ENCODE data around the gene BBX. TPM values are rescaled to one million over a fixed set of nuclear protein-coding genes. Genes with fewer than 3 reads are reported as not detected.

The BBX gene
- total and polyA plus RNA-seq, 2 of the 13 experiments (the other 11 are each of a cell fraction or from before 2014, with no cell fraction given): 13.7 to 23.2 TPM

- H3K79me2 ChIP-seq (ENCODE audit: insufficient read depth, low read length): no peaks in the 10 kb centered on the region
- TF ChIP-seq ZNF770 (CRISPR knock-in tag; IDR thresholded peaks at IDR 0.05) (no peak), ZNF589 (CRISPR knock-in tag; conservative IDR thresholded peaks at IDR 0.05) (no peak), THAP7 (CRISPR knock-in tag; IDR thresholded peaks at IDR 0.05) (no peak), POLR2AphosphoS2 (IDR thresholded peaks at IDR 0.05; ENCODE audit: low read depth, low read length) (no peak), CAMTA2 (CRISPR knock-in tag; IDR thresholded peaks at IDR 0.05; ENCODE audit: borderline replicate concordance) (no peak), SETDB1 (CRISPR knock-in tag; IDR thresholded peaks at IDR 0.05; ENCODE audit: borderline replicate concordance) (no peak), SATB2 (CRISPR knock-in tag; IDR thresholded peaks at IDR 0.05) (no peak), U2AF2 (IDR thresholded peaks at IDR 0.05; ENCODE audit: low read depth, low read length) (no peak), PAWR (CRISPR knock-in tag; IDR thresholded peaks at IDR 0.05; ENCODE audit: borderline replicate concordance) (no peak), PHF21A (CRISPR knock-in tag; IDR thresholded peaks at IDR 0.05) (no peak), ZNF160 (CRISPR knock-in tag; IDR thresholded peaks at IDR 0.05) (no peak), ATAD3A (CRISPR knock-in tag; IDR thresholded peaks at IDR 0.05) (no peak), ETV6 (CRISPR knock-in tag; conservative IDR thresholded peaks at IDR 0.05) (no peak), RFX1 (IDR thresholded peaks at IDR 0.05) (no peak), RFX3 (CRISPR knock-in tag; IDR thresholded peaks at IDR 0.05) (no peak)
- TF ChIP-seq, protein P1, sequence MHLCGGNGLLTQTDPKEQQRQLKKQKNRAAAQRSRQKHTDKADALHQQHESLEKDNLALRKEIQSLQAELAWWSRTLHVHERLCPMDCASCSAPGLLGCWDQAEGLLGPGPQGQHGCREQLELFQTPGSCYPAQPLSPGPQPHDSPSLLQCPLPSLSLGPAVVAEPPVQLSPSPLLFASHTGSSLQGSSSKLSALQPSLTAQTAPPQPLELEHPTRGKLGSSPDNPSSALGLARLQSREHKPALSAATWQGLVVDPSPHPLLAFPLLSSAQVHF (CRISPR knock-in tag; IDR thresholded peaks at IDR 0.05): no peak
- H3K9me3 ChIP-seq (ENCODE audit: low read length): no peaks in the 10 kb centered on the region
- no peak overlapping the region for H2AFZ ChIP-seq (ENCODE audit: low read length)
- ChIA-PET CTCF (ENCODE audit: low intra/inter-chr PET ratio, low total read pairs) (no interaction called here), POLR2A (no interaction called here)
- no peak for ATAC-seq
- H3K27me3 ChIP-seq (ENCODE audit: control insufficient read depth in 1 of 2, insufficient read depth in 2 of 2, low read length in 2 of 2): no peaks in the 10 kb centered on the region
- peaks cover 16% of the 10 kb centered on the region; the same call in 1 of the 2 replicates for H3K4me1 ChIP-seq (ENCODE audit: insufficient read depth, low read length)
- H4K20me1 ChIP-seq (ENCODE audit: insufficient read depth, low read length): no peaks in the 10 kb centered on the region
- H3K36me3 ChIP-seq (replicated peaks in 1 of 2; ENCODE audit: control insufficient read depth in 1 of 2, insufficient read depth in 2 of 2, low read length in 2 of 2): no peaks in the 10 kb centered on the region
- in situ Hi-C loops (cut with HindIII; ENCODE audit: extremely low pct_ligation_motif_present, low pct_unique_long_range_greater_than_20kb) (no loop called here), intact Hi-C loops (cut with micrococcal nuclease; ENCODE audit: unreplicated experiment) (loop anchor here (10.0 kb wide), 1 partner anchor 66 kb away; no protein-coding TSS in a partner anchor)
- WGBS (ENCODE audit: low lambda C conversion rate): 74% methylated on average over 2 of the region's 2 CpGs
- no TSS peak for BruUV-seq (replicated peaks)
- no peak overlapping the region for H3K4me2 ChIP-seq (ENCODE audit: low read depth, low read length)
- no peak for FAIRE-seq
- H3K4me3 ChIP-seq (replicated peaks in 1 of 3; ENCODE audit: insufficient read depth in 1 of 3, low read depth in 2 of 3, low read length in 3 of 3): no peak overlapping the region
- no peak for DNase-seq (ENCODE audit: low spot score)
- no peak overlapping the region for H3K9ac ChIP-seq (ENCODE audit: insufficient read depth, low read depth, low read length)
- no peak overlapping the region for H3K27ac ChIP-seq (ENCODE audit: extremely low read length, insufficient read depth, low read length)
Measured at GRCh38 chr3:107858876-107859275, 336.1 kb downstream of the BBX start.
